ENCODE results near the gene PRDM10. TPM values are rescaled to one million over a fixed set of nuclear protein-coding genes. Genes with fewer than 3 reads are reported as not detected.
A peak's percentile ranks its signal among the peaks of the same experiment; 100 is the strongest.

Gene PRDM10
- total RNA-seq, 1 experiment from 2014 or later, result 10.6 TPM

GRCh38 chr11:129932381-129933067 is 70.1 kb downstream of the PRDM10 start:
- Histone ChIP-seq H3K4me3 (ENCODE audit: insufficient read depth, low read depth, low read length) (no peak overlapping the region), H3K27me3 (ENCODE audit: control insufficient read depth, insufficient read depth, low read length) (no peaks in the 10 kb centered on the region), H3K36me3 (replicated peaks; ENCODE audit: control insufficient read depth, insufficient read depth, low read length) (peaks cover 1% of the 10 kb centered on the region)
- no peak for DNase-seq

GRCh38 chr11:129930743-129931142 is 71.9 kb downstream of the PRDM10 start:
- H3K4me3 ChIP-seq (ENCODE audit: insufficient read depth, low read depth, low read length), result no peak overlapping the region
- peaks cover 1% of the 10 kb centered on the region for H3K36me3 ChIP-seq (replicated peaks; ENCODE audit: control insufficient read depth, insufficient read depth, low read length)
- no peak for DNase-seq
- no peaks in the 10 kb centered on the region for H3K27me3 ChIP-seq (ENCODE audit: control insufficient read depth, insufficient read depth, low read length)

- Histone ChIP-seq H3K36me3 (replicated peaks; ENCODE audit: control insufficient read depth, insufficient read depth, low read length) (peaks cover 1% of the 10 kb centered on the region), H3K27me3 (ENCODE audit: control insufficient read depth, insufficient read depth, low read length) (no peaks in the 10 kb centered on the region), H3K4me3 (ENCODE audit: insufficient read depth, low read depth, low read length) (no peak overlapping the region)
- no peak for DNase-seq
These were observed 72.3 kb downstream of the PRDM10 start for GRCh38 chr11:129930296-129930695.

- no peak overlapping the region for H3K4me3 ChIP-seq (ENCODE audit: insufficient read depth, low read depth, low read length)
- peaks cover 4% of the 10 kb centered on the region for H3K36me3 ChIP-seq (replicated peaks; ENCODE audit: control insufficient read depth, insufficient read depth, low read length)
- H3K27me3 ChIP-seq (ENCODE audit: control insufficient read depth, insufficient read depth, low read length), result no peaks in the 10 kb centered on the region
- no peak for DNase-seq
These were observed 72.9 kb downstream of the PRDM10 start for GRCh38 chr11:129929721-129930120.

GRCh38 chr11:129928923-129929692 is 73.5 kb downstream of the PRDM10 start:
- H3K36me3 ChIP-seq (replicated peaks; ENCODE audit: control insufficient read depth, insufficient read depth, low read length), result peaks cover 4% of the 10 kb centered on the region
- no peaks in the 10 kb centered on the region for H3K27me3 ChIP-seq (ENCODE audit: control insufficient read depth, insufficient read depth, low read length)
- no peak overlapping the region for H3K4me3 ChIP-seq (ENCODE audit: insufficient read depth, low read depth, low read length)
- no peak for DNase-seq

GRCh38 chr11:129922674-129923073 is 80.0 kb downstream of the PRDM10 start:
- H3K4me3 ChIP-seq (ENCODE audit: insufficient read depth, low read depth, low read length), result no peak overlapping the region
- H3K36me3 ChIP-seq (replicated peaks; ENCODE audit: control insufficient read depth, insufficient read depth, low read length), result peaks cover 12% of the 10 kb centered on the region
- H3K27me3 ChIP-seq (ENCODE audit: control insufficient read depth, insufficient read depth, low read length), result no peaks in the 10 kb centered on the region
- no peak for DNase-seq

- DNase-seq, result no peak
- H3K4me3 ChIP-seq (ENCODE audit: insufficient read depth, low read depth, low read length), result no peak overlapping the region
- H3K36me3 ChIP-seq (replicated peaks; ENCODE audit: control insufficient read depth, insufficient read depth, low read length), result peaks cover 15% of the 10 kb centered on the region
- no peaks in the 10 kb centered on the region for H3K27me3 ChIP-seq (ENCODE audit: control insufficient read depth, insufficient read depth, low read length)
These were observed 84.3 kb downstream of the PRDM10 start for GRCh38 chr11:129918361-129918760.

- no peak overlapping the region for H3K4me3 ChIP-seq (ENCODE audit: insufficient read depth, low read depth, low read length)
- no peaks in the 10 kb centered on the region for H3K27me3 ChIP-seq (ENCODE audit: control insufficient read depth, insufficient read depth, low read length)
- DNase-seq, result no peak
- peaks cover 12% of the 10 kb centered on the region for H3K36me3 ChIP-seq (replicated peaks; ENCODE audit: control insufficient read depth, insufficient read depth, low read length)
These were observed 85.4 kb downstream of the PRDM10 start for GRCh38 chr11:129917231-129917630.

GRCh38 chr11:129911298-129911697 is 91.3 kb downstream of the PRDM10 start:
- Histone ChIP-seq H3K4me3 (ENCODE audit: insufficient read depth, low read depth, low read length) (no peak overlapping the region), H3K27me3 (ENCODE audit: control insufficient read depth, insufficient read depth, low read length) (no peaks in the 10 kb centered on the region)

GRCh38 chr11:129910360-129910759 is 92.3 kb downstream of the PRDM10 start:
- Histone ChIP-seq H3K27me3 (ENCODE audit: control insufficient read depth, insufficient read depth, low read length) (no peaks in the 10 kb centered on the region), H3K4me3 (ENCODE audit: insufficient read depth, low read depth, low read length) (no peak overlapping the region), H3K36me3 (replicated peaks; ENCODE audit: control insufficient read depth, insufficient read depth, low read length) (peaks cover 6% of the 10 kb centered on the region)
- peak; percentile 65 for DNase-seq

More at GRCh38 chr11:129911298-129911697, 91.3 kb downstream of the PRDM10 start:
- peaks cover 7% of the 10 kb centered on the region for H3K36me3 ChIP-seq (replicated peaks; ENCODE audit: control insufficient read depth, insufficient read depth, low read length)
- DNase-seq, result no peak

- H3K27me3 ChIP-seq (ENCODE audit: control insufficient read depth, insufficient read depth, low read length), result no peaks in the 10 kb centered on the region
- no peak overlapping the region for H3K4me3 ChIP-seq (ENCODE audit: insufficient read depth, low read depth, low read length)
- no peak for DNase-seq
- peaks cover 1% of the 10 kb centered on the region for H3K36me3 ChIP-seq (replicated peaks; ENCODE audit: control insufficient read depth, insufficient read depth, low read length)
These were observed 97.2 kb downstream of the PRDM10 start for GRCh38 chr11:129905402-129905801.

- Histone ChIP-seq H3K36me3 (replicated peaks; ENCODE audit: control insufficient read depth, insufficient read depth, low read length) (peaks cover 4% of the 10 kb centered on the region), H3K27me3 (ENCODE audit: control insufficient read depth, insufficient read depth, low read length) (no peaks in the 10 kb centered on the region), H3K4me3 (ENCODE audit: insufficient read depth, low read depth, low read length) (peak overlapping the region; percentile 55)
- DNase-seq, result peak; percentile 41
These were observed 106.6 kb downstream of the PRDM10 start for GRCh38 chr11:129896062-129896461.

- H3K4me3 ChIP-seq (ENCODE audit: insufficient read depth, low read depth, low read length), result peak within 1 kb of the TSS; percentile 79
- peak; percentile 99 for DNase-seq
- H3K36me3 ChIP-seq (replicated peaks; ENCODE audit: control insufficient read depth, insufficient read depth, low read length), result peaks cover 7% of the 10 kb centered on the region
- no peaks in the 10 kb centered on the region for H3K27me3 ChIP-seq (ENCODE audit: control insufficient read depth, insufficient read depth, low read length)
These were observed 107.3 kb downstream of the PRDM10 start, which contains the start of gene NFRKB for GRCh38 chr11:129895126-129896041. NFRKB (minus strand) TSS chr11:129895578; CDS start chr11:129892849, 2,729 bp downstream.

Measured in H7 (cell line).